ENCODE data around the gene CERS6. TPM values are rescaled to one million over a fixed set of nuclear protein-coding genes. Genes with fewer than 3 reads are reported as not detected.

The CERS6 gene
- total RNA-seq, 3 donors from 2014 or later, result 36.4 to 46.4 (median 44.8) TPM

- H3K27ac ChIP-seq, result no peak overlapping the region
- no peak overlapping the region for H3K4me3 ChIP-seq
- no peaks in the 10 kb centered on the region for H3K9me3 ChIP-seq
- DNase-seq (ENCODE audit: low spot score in 2 of 2), result no peak
- no peaks in the 10 kb centered on the region for H3K36me3 ChIP-seq
- no peaks in the 10 kb centered on the region for H3K4me1 ChIP-seq
- TF ChIP-seq POLR2A (IDR thresholded peaks at IDR 0.05) (no peak), CTCF (IDR thresholded peaks at IDR 0.05) (no peak), POLR2AphosphoS5 (IDR thresholded peaks at IDR 0.05) (no peak)
- intact Hi-C loops (cut with DNase I; ENCODE audit: low total_unique reads), result no loop called here
- no peaks in the 10 kb centered on the region for H3K27me3 ChIP-seq
Measured at GRCh38 chr2:168450732-168451131, 5.3 kb upstream of the CERS6 start.

GRCh38 chr2:168452781-168453180 is 3.3 kb upstream of the CERS6 start:
- intact Hi-C loops (cut with DNase I; ENCODE audit: low total_unique reads), result no loop called here
- DNase-seq (ENCODE audit: low spot score in 2 of 2), result no peak
- H3K27me3 ChIP-seq, result no peaks in the 10 kb centered on the region
- no peaks in the 10 kb centered on the region for H3K4me1 ChIP-seq
- H3K27ac ChIP-seq, result no peak overlapping the region
- H3K4me3 ChIP-seq, result no peak overlapping the region
- TF ChIP-seq CTCF (IDR thresholded peaks at IDR 0.05) (no peak), POLR2AphosphoS5 (IDR thresholded peaks at IDR 0.05) (no peak), POLR2A (IDR thresholded peaks at IDR 0.05) (no peak)
- H3K36me3 ChIP-seq, result no peaks in the 10 kb centered on the region
- H3K9me3 ChIP-seq, result no peaks in the 10 kb centered on the region

GRCh38 chr2:168453404-168453803 is 2.7 kb upstream of the CERS6 start:
- no peak overlapping the region for H3K27ac ChIP-seq
- DNase-seq (ENCODE audit: low spot score in 2 of 2), result no peak
- no peaks in the 10 kb centered on the region for H3K9me3 ChIP-seq
- TF ChIP-seq CTCF (IDR thresholded peaks at IDR 0.05) (no peak), POLR2AphosphoS5 (IDR thresholded peaks at IDR 0.05) (no peak), POLR2A (IDR thresholded peaks at IDR 0.05) (no peak)
- no peaks in the 10 kb centered on the region for H3K4me1 ChIP-seq
- intact Hi-C loops (cut with DNase I; ENCODE audit: low total_unique reads), result no loop called here
- no peak overlapping the region for H3K4me3 ChIP-seq
- H3K27me3 ChIP-seq, result no peaks in the 10 kb centered on the region
- H3K36me3 ChIP-seq, result no peaks in the 10 kb centered on the region

- H3K4me1 ChIP-seq, result no peaks in the 10 kb centered on the region
- no peaks in the 10 kb centered on the region for H3K27me3 ChIP-seq
- TF ChIP-seq CTCF (IDR thresholded peaks at IDR 0.05) (no peak), POLR2A (IDR thresholded peaks at IDR 0.05) (no peak), POLR2AphosphoS5 (IDR thresholded peaks at IDR 0.05) (no peak)
- intact Hi-C loops (cut with DNase I; ENCODE audit: low total_unique reads), result no loop called here
- H3K36me3 ChIP-seq, result no peaks in the 10 kb centered on the region
- no peaks in the 10 kb centered on the region for H3K9me3 ChIP-seq
- no peak for DNase-seq (ENCODE audit: low spot score in 2 of 2)
- peak overlapping the region; percentile 83 to 92 for H3K27ac ChIP-seq
- peak overlapping the region; percentile 90 to 93 (median 92) for H3K4me3 ChIP-seq
Measured at GRCh38 chr2:168454737-168455644, 1.1 kb upstream of the CERS6 start.

- DNase-seq (ENCODE audit: low spot score in 2 of 2), result no peak
- TF ChIP-seq POLR2AphosphoS5 (IDR thresholded peaks at IDR 0.05) (no peak), POLR2A (IDR thresholded peaks at IDR 0.05) (no peak), CTCF (IDR thresholded peaks at IDR 0.05) (no peak)
- H3K27me3 ChIP-seq, result no peaks in the 10 kb centered on the region
- intact Hi-C loops (cut with DNase I; ENCODE audit: low total_unique reads), result no loop called here
- H3K4me1 ChIP-seq, result no peaks in the 10 kb centered on the region
- H3K9me3 ChIP-seq, result no peaks in the 10 kb centered on the region
- peak overlapping the region; percentile 90 to 93 (median 92) for H3K4me3 ChIP-seq
- no peaks in the 10 kb centered on the region for H3K36me3 ChIP-seq
- H3K27ac ChIP-seq, result peak overlapping the region; percentile 83 to 92
Measured at GRCh38 chr2:168456521-168457189, 583 bp downstream of the CERS6 start.

Data from breast epithelium (tissue), 4 donors.